GM21367 (cell line): ENCODE measurements around the gene ELFN1.
"Not testable (repeated sequence)": the region's sequence is repeated elsewhere in the genome, so short reads cannot be mapped to it uniquely, and the experiment has no call there.

ENCODE experiments used
- ATAC-seq: cut with Tn5 transposase; IDR thresholded peaks from one replicate; pipeline ENCODE4 v1.9.1; 2021; ENCODE audit not compliant: unreplicated experiment

Gene ELFN1

DNA sequence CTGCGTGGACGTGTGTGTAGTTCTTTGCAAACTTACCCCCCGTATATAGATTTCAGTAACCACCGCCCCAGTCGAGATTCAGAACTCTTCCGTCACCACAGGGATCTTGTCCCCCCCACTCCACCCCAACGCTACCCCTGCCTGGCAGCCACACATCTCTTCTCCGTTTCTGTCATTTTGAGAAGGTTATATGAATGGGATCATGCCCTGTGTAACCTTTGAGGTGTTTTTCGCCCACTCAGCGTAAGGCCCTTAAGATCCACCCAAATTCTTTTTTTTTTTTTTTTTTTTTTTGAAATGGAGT lies 83.4 kb downstream of the ELFN1 start:
- ATAC-seq = no peak

DNA sequence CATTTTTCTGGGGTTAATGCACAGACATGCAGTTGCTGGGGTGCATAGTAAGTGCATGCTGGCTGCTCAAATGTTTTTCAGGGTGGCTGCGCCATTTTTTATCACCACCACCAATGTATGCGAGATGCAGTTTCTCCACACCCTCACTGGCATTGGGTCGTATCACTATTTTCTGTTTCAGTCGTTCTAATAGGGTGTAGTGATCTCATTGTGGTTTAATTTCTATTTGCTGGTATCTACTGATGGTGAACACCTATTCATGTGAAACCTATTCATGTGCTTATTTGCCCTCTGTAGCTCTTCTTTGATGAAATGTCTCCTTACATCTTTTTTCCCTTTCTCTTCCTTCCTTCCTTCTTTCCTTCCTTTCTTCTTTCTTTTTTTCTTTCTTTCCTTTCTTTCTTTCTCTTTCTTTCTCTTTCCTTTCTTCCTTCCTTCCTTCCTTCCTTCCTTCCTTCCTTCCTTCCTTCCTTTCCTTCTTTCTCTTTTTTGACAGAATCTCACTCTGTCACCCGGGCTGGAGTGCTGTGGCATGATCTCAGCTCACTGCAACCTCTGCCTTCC lies 84.3 kb downstream of the ELFN1 start:
- ATAC-seq = no peak

DNA sequence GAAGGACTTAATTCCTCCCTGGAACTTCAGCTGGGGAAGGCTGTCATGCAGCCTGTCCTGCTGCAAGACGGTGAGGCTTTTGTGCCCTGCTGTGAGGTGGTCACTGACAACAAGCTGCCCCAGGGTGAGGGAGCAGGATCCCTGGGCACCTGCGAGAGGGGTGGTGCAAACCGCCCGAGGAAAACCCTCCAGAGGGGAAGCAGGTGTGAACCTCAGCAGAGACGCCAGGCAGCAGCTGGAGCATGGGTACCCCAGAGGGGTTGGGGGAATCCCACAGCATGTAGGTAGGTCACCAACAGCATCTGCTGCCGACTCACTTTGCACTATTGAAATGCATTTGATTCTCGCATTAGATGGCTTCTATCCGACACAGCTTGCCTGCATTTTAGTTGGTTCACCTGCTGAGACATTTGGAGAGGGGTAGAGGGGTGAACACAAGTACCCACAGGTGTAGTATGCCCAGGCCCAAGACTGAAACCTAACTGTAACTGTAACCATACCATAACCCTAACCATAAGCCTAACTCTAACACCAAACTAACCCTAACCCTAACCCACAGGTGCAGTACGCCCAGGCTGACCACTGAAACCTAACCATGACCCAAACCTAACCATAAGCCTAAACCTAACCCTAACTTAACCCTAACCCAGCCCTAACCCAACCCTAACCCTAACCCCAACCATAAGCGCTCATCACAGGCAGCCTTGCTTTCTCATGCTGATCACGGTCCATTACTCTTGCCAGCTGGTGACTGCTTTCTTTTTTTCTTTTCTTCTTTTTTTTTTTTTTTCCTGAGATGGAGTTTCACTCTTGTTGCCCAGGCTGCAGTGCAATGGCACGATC lies 85.9 kb downstream of the ELFN1 start:
- ATAC-seq = no peak

- ATAC-seq = no peak
Measured at GRCh38 chr7:1757601-1758000, 87.5 kb downstream of the ELFN1 start.

DNA sequence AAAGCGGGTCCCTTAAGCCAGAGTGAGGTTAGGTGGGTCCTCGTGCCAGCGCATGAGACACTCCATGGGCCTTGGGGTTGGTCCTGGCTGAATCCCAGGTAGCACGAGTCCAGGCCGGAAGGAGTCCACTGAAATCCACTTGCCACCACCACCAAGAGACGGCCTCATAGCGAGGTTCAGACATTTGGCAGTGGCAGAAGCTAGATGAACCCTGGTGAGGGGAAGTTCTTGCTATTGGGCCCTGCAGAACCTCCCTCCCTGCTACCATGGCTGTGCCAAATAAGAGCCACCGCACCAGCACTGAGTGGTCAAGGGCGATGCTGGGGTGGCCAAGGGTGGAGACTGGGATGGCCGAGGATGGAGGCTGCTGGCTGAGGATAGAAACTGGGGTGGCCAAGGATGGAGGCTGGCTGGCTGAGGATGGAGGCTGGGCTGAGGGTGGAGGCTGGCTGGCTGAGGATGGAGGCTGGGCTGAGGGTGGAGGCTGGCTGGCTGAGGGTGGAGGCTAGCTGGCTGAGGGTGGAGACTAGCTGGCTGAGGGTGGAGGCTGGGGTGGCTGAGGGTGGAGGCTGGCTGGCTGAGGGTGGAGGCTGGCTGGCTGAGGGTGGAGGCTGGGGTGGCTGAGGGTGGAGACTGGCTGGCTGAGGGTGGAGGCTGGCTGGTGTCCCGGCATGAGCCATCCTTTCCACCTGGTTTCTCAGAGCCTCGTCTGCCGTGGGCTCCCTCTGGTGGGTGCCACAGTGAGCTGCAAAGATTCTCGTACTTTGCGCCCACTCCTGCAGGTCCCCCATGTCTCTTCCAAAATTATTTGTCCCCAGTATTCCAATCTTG lies 88.2 kb downstream of the ELFN1 start:
- ATAC-seq = no peak

- no peak for ATAC-seq
Measured at GRCh38 chr7:1758859-1759521, 88.9 kb downstream of the ELFN1 start.

DNA sequence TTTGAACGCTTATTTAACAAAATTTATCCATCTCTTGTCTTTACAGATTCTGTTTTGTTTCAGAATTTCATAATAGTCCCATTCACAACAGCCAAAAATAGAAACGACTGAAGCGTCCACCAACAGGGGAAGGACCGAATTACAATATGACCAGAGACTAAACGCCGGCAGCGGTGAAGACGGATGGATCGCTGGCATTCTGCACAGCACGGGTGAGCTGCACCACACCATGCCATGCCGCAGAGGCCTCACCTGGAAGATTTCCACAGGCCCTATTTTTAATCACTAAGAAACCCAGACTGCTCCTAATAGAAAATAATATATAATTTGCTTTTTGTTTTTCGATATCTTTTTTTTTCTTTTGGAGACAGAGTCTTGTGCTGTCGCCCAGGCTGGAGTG lies 91.0 kb downstream of the ELFN1 start:
- no peak for ATAC-seq

DNA sequence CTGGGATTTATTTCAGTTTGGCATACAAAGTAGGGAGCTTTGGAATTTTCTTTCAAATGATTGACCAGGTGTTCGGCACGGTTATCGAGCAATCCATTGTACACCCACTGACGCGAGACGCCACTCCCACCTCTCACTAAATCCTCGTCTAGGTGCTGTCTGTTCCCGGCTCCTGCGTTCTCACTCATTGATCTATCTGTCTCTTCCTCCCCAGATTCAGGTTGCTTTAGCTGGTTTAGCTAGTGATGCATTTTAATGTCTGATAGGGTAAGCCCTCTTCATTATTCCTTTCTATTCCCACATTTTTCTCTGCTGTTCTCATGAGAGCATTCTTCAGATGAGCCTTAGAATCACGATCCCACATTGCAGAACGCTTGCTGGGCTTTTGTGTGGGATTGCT lies 91.7 kb downstream of the ELFN1 start:
- no peak for ATAC-seq

DNA sequence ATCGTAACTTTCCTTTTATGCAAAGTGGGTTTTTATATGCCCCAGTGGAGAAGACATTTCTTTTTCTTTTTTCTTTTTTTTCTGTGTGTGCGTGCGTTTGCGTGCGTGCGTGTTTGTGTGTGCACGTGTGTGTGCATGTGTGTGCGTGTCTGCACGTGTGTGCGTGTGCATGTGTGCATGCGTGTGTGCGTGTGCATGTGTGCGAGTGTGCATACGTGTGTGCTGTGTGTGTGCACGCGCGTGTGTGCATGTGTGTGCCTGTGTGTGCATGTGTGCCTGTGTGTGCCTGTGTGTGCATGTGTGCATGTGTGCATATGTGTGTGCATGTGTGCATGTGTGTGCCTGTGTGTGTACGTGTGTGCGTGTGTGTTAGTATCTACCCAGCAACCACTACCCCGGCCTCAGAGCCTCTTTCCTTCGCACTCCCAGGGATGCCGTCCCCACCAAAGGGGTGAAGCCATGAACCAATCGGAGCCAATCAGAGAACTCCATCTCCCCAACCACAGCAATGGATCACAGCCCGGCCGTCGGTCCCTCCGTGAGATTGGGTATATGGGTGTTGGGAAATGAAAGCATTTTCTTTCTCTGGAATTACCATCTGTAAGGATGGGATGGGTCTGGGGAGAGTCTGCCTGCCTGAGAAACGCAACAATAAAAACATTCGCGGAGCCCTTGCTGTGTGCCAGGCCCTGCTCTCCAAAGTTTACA lies 92.3 kb downstream of the ELFN1 start:
- no peak for ATAC-seq

DNA sequence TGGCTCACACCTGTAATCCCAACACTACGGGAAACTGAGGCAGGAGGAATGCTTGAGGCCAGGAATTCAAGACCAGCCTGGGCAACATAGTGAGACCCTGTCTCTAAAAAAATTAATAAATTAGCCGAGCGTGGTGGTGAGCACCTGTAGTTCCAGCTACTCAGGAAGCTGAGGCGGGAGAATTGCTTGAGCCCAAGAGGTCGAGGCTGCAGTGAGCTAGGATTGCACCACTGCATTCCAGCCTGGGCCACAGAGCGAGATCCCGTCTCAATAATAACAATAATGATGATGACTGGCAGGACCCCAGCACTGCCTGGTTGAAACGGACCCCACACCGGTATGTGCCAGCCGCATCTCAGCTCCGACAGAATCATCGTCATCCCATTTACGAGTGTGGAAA lies 93.0 kb downstream of the ELFN1 start:
- no peak for ATAC-seq

DNA sequence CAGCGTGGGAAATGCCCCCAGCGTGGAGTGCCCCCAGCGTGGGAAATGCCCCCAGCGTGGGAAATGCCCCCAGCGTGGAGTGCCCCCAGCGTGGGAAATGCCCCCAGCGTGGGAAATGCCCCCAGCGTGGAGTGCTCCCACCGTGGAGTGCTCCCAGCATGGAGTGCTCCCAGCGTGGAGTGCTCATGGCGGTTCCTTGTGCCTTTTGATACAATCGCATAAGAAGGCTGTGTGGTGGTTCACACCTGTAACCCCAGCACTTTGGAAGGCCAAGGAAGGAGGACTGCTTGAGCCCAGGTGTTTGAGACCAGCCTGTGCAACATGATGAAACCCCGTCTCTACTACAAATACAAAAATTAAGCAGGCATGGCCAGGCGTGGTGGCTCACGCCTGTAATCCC lies 93.8 kb downstream of the ELFN1 start:
- ATAC-seq = not testable (repeated sequence)

DNA sequence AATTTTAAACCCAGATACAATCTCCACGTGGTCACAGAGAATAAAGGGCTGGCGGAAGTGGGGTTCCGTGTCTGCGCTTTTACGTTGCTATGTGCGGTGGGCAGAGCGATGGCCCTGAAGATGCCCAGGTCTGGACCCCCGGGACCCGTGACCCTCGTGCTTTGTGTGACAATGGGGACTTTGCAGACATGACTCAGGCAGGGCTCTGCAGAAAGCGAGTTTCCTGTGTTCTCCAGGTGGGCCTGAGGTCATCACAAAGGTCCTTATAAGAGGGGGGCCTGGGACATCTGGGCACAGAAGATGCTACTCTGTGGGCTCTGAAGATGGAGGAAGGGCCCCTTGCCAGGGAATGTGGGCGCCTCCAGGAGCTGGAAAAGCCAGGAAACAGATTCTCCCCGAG lies 95.3 kb downstream of the ELFN1 start:
- ATAC-seq = no peak

- ATAC-seq = no peak
Measured at GRCh38 chr7:1767524-1767923, 97.4 kb downstream of the ELFN1 start.

DNA sequence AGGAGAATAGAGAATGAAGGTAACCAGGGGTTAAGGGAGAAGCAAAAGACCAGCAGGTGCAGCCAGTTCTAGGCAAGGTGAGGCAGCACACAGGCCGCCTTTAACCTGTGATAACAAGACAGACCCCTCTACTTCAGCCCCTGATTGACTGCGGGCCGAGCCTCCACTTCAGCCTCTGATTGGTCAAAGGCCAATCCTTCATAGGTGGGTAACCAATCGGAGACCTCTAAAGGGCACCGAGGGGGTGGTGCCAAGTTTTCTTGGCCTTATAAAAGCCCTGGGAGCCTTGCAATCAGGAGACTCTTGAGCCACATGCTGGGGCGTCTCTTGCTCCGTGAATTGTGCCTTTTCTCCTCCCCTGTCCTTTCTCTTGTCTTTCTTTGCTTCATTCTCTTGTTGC lies 98.8 kb downstream of the ELFN1 start:
- no peak for ATAC-seq

- no peak for ATAC-seq
Measured at GRCh38 chr7:1769286-1770200, 99.5 kb downstream of the ELFN1 start.

DNA sequence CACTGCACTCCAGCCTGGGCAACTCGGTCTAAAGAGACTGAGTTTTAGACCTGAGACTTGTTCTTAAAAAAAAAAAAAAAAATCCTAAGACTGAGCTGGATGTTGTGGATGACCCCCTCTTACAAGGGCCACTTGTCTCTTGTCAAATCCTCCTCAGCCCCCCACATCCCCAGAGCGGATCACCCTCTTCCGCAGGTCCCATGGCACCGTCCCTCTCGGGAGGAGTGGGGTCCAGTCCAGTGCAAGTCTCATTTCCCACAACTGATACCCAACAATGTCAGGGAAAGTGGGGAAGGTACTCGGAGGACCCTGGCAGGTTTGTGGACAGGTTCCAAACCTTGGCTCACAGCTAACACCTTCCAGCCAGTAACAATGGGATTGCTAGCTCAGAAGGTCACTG lies 100.3 kb downstream of the ELFN1 start:
- no peak for ATAC-seq

DNA sequence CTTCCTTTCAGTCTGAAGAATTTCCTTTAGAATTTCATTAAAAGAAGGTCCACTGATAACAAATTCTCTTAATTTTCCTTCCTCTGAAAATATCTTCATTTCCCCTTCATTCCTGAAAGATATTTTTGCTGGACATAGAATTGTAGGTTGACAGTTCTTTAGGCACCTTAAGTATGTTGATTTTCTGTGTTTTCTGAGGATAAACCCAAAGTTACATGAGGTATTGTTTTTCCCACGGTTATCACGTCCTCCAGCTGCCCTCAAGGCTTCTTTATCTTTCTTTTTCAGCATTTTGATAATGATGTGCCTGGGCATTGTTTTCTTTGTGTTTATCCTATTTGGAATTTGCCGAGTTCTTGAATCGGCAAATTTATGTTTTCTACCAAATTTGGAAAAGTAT lies 105.3 kb downstream of the ELFN1 start:
- ATAC-seq = no peak

GRCh38 chr7:1777122-1777521 lies 107.0 kb downstream of the ELFN1 start:
- no peak for ATAC-seq

DNA sequence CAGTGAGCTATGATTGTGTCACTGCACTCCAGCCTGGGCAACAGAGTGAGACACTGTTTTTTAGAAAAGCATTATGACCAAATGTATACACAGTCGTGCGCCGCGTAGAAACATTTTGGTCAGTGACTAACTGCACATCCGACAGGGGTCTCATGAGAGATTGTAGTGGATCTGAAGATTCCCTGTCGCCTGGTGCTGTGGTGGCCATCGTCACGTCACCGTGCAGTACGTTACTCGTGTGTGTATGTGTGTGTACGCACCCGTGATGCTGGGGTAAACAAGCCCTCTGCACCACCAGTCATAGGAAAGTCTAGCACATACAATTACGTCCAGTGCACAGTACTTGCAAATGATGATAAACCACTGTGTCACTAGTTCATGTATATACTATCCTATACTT lies 109.4 kb downstream of the ELFN1 start:
- no peak for ATAC-seq

GRCh38 chr7:1781369-1781768 lies 111.3 kb downstream of the ELFN1 start:
- ATAC-seq = no peak
